ENCODE measurements around the gene TINCR.

GRCh38 chr19:5588441-5588840 is 20.7 kb upstream of the TINCR start:
- TF ChIP-seq NFKBIZ (CRISPR knock-in tag; IDR thresholded peaks at IDR 0.05) (no peak), ARNTL (CRISPR knock-in tag; IDR thresholded peaks at IDR 0.05) (no peak), EZH2 (conservative IDR thresholded peaks at IDR 0.05; ENCODE audit: low read depth, low read length) (no peak)

Data from HepG2 (cell line).